PC-9 (cell line): ENCODE results near the gene ERBB3. TPM values are rescaled to one million over a fixed set of nuclear protein-coding genes. Genes with fewer than 3 reads are reported as not detected.

Experiments used
- BruUV-seq: library from RNA; stranded (reverse); fragments of 400-500 nt; replicated peaks from 2 replicates; lab custom pipeline; 2021; lab: Mats Ljungman, UMichigan
- CTCF ChIA-PET: fragments of 300-600 bp; sonication (Branson Sonifier 250); formaldehyde crosslinking; loops from one replicate; lab custom pipeline; 2022; ENCODE audit warnings: antibody characterized with exemption; lab: Charles Lee
- POLR2A ChIA-PET: fragments of 300-600 bp; sonication (Branson Sonifier 250); formaldehyde crosslinking; loops from one replicate; lab custom pipeline; 2022; ENCODE audit warnings: antibody characterized with exemption; ENCODE audit not compliant: unreplicated experiment; lab: Charles Lee
- DNase-seq, 2 experiments: peaks; one replicate each; pipeline versions ENCODE4 v3.0.0 to v3.0.0-alpha.2; 2015 to 2022; ENCODE audit warnings: mixed read lengths in 1 of 2
- H2AFZ ChIP-seq: fragments of 200-600 bp; sonication (generic); 2 replicates; pipeline ENCODE4 v1.8.1; 2017; ENCODE audit warnings: antibody characterized with exemption
- H3F3A ChIP-seq: fragments of 200-600 bp; sonication (generic); 2 replicates; pipeline ENCODE4 v1.8.1; 2017; ENCODE audit warnings: antibody characterized with exemption, mild to moderate bottlenecking, low read depth; ENCODE audit not compliant: insufficient read depth
- H3K27ac ChIP-seq: fragments of 200-600 bp; sonication (generic); 2 replicates; pipeline ENCODE4 v1.6.1; 2016; ENCODE audit warnings: mixed run types
- H3K27me3 ChIP-seq: fragments of 200-600 bp; sonication (generic); 2 replicates; pipeline ENCODE4 v1.6.1; 2016; ENCODE audit warnings: low read depth, mixed run types; ENCODE audit not compliant: insufficient read depth
- H3K36me3 ChIP-seq: fragments of 200-600 bp; sonication (generic); 2 replicates; pipeline ENCODE4 v1.6.1; 2016; ENCODE audit warnings: low read depth, mixed run types
- H3K4me1 ChIP-seq: fragments of 200-600 bp; sonication (generic); replicated peaks from 2 replicates; pipeline ENCODE4 v1.6.1; 2016; ENCODE audit warnings: mixed run types; ENCODE audit not compliant: insufficient read depth
- H3K4me2 ChIP-seq: fragments of 200-600 bp; sonication (generic); 2 replicates; pipeline ENCODE4 v1.6.1; 2017; ENCODE audit warnings: mixed run types
- H3K4me3 ChIP-seq: fragments of 200-600 bp; sonication (generic); 2 replicates; pipeline ENCODE4 v1.6.1; 2016; ENCODE audit warnings: mixed run types
- H3K79me2 ChIP-seq: fragments of 200-600 bp; sonication (generic); 2 replicates; pipeline ENCODE4 v1.6.1; 2017; ENCODE audit warnings: low read depth, mixed run types
- H3K9me2 ChIP-seq: fragments of 200-600 bp; sonication (generic); 2 replicates; pipeline ENCODE4 v1.8.1; 2017; ENCODE audit warnings: mild to moderate bottlenecking; ENCODE audit not compliant: insufficient read depth
- H3K9me3 ChIP-seq: fragments of 200-600 bp; sonication (generic); 2 replicates; pipeline ENCODE4 v1.8.1; 2016; ENCODE audit warnings: low read depth; ENCODE audit not compliant: insufficient read depth
- H4K20me1 ChIP-seq: fragments of 200-600 bp; sonication (generic); 2 replicates; pipeline ENCODE4 v1.8.1; 2017; ENCODE audit not compliant: insufficient read depth
- EZH2 ChIP-seq: fragments of 200-600 bp; sonication (generic); IDR thresholded peaks from 2 replicates; pipeline ENCODE4 v1.8.0; 2017; ENCODE audit warnings: antibody characterized with exemption, low read depth
- intact Hi-C: fragments of 100-400 bp; cut with micrococcal nuclease; formaldehyde crosslinking; loops from one replicate; pipeline ENCODE4 v1.10.0; 2022; ENCODE audit not compliant: unreplicated experiment
- total RNA-seq: library from RNA; stranded (reverse); gene quantifications from 2 replicates; pipeline ENCODE4 v1.2.3, GENCODE V29; 2021
- TF ChIP-seq, protein P1 (sequence below): fragments of 200-600 bp; sonication (generic); conservative IDR thresholded peaks from 2 replicates; pipeline ENCODE4 v1.6.1; 2017; ENCODE audit warnings: mixed run types, antibody characterized with exemption, mild to moderate bottlenecking, moderate library complexity

The ERBB3 gene
- total RNA-seq, 1 experiment from 2014 or later, result 127 TPM

DNA sequence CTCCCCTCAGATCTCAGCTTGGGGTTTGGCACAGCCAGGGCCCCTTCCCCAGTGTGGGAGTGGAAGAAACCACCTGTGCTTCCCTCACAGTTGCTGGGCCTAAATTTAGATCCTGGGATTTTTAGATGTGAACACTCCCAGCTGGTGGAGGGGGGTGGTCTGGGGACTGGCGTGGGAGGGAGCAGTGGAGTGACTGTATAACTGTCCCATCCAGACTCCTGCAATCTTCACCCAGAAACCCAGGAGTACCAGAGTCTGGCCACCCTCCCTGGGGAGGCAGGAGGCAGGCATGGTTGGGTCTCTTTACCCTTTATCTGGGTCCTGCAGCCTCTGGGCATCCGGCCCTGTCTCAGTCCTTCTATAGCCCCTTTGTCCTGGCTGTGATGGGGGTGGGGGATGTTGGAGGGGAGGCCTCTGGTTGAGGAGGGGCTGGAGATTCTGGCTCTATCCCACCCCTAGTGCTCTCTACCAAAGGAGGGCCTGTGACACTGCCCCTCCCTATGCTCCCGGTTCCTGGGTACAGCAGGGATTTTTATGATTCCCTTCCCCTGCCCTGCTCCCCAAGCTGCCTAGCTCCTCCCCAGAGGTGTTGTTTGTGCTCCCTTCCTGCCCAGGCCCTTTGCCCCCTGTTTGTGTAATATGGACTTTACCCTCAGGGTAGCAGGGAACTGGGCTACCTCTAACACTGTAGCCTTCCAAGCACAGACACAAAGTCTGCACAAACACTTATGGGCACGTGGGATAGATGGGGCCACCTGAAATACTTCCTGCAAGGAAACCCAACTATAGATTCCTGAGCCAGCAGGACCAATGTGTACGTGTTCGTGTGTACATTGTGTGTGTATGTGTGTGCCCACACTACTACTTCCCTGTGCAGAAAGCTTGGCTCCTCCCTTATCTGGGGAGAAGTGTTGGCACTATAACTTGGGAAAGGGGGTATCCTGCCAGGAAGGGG lies 1.7 kb downstream of the ERBB3 start:
- no peak overlapping the region for H2AFZ ChIP-seq
- peaks cover 15% of the 10 kb centered on the region for H3K36me3 ChIP-seq
- no peaks in the 10 kb centered on the region for H3K9me3 ChIP-seq
- no peaks in the 10 kb centered on the region for H3K27me3 ChIP-seq
- intact Hi-C loops, result no loop called here
- peaks cover 41% of the 10 kb centered on the region for H3K4me1 ChIP-seq
- CTCF ChIA-PET, result interaction anchor here (0.5 to 0.6 kb wide), 2 partner anchors 28 to 85 kb away, joined by 8 to 20 read pairs; no protein-coding TSS in a partner anchor
- H3K4me3 ChIP-seq, result peak overlapping the region; percentile 69
- peak overlapping the region; percentile 93 for H3K4me2 ChIP-seq
- no peak for DNase-seq
- POLR2A ChIA-PET, result interaction anchor here (0.6 kb wide), 2 partner anchors 23 to 115 kb away, joined by 3 to 8 read pairs; partner anchors contain the start of gene PA2G4
- no peak for TF ChIP-seq EZH2
- TF ChIP-seq, protein P1, sequence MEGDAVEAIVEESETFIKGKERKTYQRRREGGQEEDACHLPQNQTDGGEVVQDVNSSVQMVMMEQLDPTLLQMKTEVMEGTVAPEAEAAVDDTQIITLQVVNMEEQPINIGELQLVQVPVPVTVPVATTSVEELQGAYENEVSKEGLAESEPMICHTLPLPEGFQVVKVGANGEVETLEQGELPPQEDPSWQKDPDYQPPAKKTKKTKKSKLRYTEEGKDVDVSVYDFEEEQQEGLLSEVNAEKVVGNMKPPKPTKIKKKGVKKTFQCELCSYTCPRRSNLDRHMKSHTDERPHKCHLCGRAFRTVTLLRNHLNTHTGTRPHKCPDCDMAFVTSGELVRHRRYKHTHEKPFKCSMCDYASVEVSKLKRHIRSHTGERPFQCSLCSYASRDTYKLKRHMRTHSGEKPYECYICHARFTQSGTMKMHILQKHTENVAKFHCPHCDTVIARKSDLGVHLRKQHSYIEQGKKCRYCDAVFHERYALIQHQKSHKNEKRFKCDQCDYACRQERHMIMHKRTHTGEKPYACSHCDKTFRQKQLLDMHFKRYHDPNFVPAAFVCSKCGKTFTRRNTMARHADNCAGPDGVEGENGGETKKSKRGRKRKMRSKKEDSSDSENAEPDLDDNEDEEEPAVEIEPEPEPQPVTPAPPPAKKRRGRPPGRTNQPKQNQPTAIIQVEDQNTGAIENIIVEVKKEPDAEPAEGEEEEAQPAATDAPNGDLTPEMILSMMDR, result no peak
- peaks cover 29% of the 10 kb centered on the region for H3F3A ChIP-seq
- BruUV-seq, result no TSS peak
- peak overlapping the region; percentile 86 for H3K27ac ChIP-seq
- H3K9me2 ChIP-seq, result no peaks in the 10 kb centered on the region
- H4K20me1 ChIP-seq, result peaks cover 6% of the 10 kb centered on the region; the same call in 1 of the 2 replicates
- peaks cover 46% of the 10 kb centered on the region for H3K79me2 ChIP-seq

DNA sequence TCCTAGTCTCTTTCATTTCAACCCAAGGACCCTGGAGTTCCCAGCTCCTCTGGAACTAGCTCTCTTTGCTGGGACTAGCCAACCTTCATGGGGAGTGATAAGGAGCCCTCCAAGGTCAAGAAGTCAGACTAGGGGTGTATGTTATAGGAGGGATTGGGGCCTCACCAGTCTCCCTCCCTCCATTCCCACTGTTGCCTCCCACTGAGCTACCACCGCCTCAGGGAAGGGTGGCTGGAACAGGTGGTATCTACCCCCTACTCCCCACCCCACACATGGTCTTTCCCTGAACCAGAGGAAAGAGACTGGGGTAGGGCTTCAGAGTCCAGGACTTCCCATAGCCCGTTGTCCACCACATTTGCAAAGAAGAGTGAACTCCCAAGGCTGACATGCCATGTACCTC lies 2.4 kb downstream of the ERBB3 start:
- BruUV-seq, result no TSS peak
- H3K4me2 ChIP-seq, result peak overlapping the region; percentile 93

DNA sequence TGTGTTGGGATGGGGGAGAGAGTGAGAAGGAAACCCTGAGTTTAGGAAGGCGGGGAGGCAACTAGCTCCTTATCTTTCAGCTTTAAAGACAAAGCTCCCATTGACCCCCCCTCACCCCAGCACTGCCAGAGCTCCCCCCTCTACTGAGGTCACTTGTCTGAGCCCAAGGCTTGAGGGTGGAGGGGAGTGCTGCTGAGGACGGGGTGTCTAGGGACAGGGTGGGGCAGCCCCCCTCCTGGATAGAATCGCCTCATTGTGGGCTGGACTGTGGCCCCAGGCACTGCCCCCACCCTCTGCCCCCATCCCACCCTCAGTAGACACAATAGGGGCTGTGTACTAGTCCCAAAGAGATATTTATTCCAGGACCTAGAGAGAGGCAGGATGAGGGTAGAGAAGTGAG lies 3.0 kb downstream of the ERBB3 start:
- no peak for DNase-seq
- POLR2A ChIA-PET, result no interaction called here
- Histone ChIP-seq H3F3A (peaks cover 29% of the 10 kb centered on the region), H3K4me1 (peaks cover 50% of the 10 kb centered on the region), H3K27ac (no peak overlapping the region), H3K27me3 (no peaks in the 10 kb centered on the region), H3K79me2 (peaks cover 46% of the 10 kb centered on the region), H4K20me1 (peaks cover 6% of the 10 kb centered on the region; the same call in 1 of the 2 replicates), H3K9me3 (no peaks in the 10 kb centered on the region), H3K9me2 (no peaks in the 10 kb centered on the region), H2AFZ (no peak overlapping the region), H3K4me2 (peak overlapping the region; percentile 93; the same call in 1 of the 2 replicates), H3K36me3 (peaks cover 19% of the 10 kb centered on the region), H3K4me3 (no peak overlapping the region)
- CTCF ChIA-PET, result interaction anchor here (0.6 kb wide), 1 partner anchor 274 kb away, joined by 8 read pairs; no protein-coding TSS in a partner anchor
- intact Hi-C loops, result no loop called here
- TF ChIP-seq, protein P1, result no peak
- TF ChIP-seq EZH2, result no peak
- no TSS peak for BruUV-seq

More for the DNA sequence above, 2.4 kb downstream of the ERBB3 start:
- H3F3A ChIP-seq, result peaks cover 29% of the 10 kb centered on the region
- ChIA-PET POLR2A (interaction anchor here (0.6 kb wide), 2 partner anchors 22 to 116 kb away, joined by 3 to 8 read pairs; partner anchors contain the start of gene PA2G4), CTCF (interaction anchor here (0.5 to 0.6 kb wide), 2 partner anchors 29 to 86 kb away, joined by 8 to 20 read pairs; no protein-coding TSS in a partner anchor)
- no peaks in the 10 kb centered on the region for H3K9me2 ChIP-seq
- H3K9me3 ChIP-seq, result no peaks in the 10 kb centered on the region
- H3K4me3 ChIP-seq, result peak overlapping the region; percentile 69; the same call in 1 of the 2 replicates
- no peak overlapping the region for H3K27ac ChIP-seq
- H2AFZ ChIP-seq, result no peak overlapping the region
- peaks cover 46% of the 10 kb centered on the region for H3K79me2 ChIP-seq
- peaks cover 6% of the 10 kb centered on the region; the same call in 1 of the 2 replicates for H4K20me1 ChIP-seq
- H3K36me3 ChIP-seq, result peaks cover 16% of the 10 kb centered on the region
- intact Hi-C loops, result no loop called here
- H3K4me1 ChIP-seq, result peaks cover 48% of the 10 kb centered on the region
- no peak for DNase-seq
- no peaks in the 10 kb centered on the region for H3K27me3 ChIP-seq
- TF ChIP-seq, protein P1, result no peak
- no peak for TF ChIP-seq EZH2
